SHP77 (cell line): ENCODE data around the gene MPZ.
"Not testable (repeated sequence)": the region's sequence is repeated elsewhere in the genome, so short reads cannot be mapped to it uniquely, and the experiment has no call there.

Experiments used
- DNase-seq, 2 experiments: peaks; one replicate each; lab custom pipeline; 2025; lab: John Stamatoyannopoulos, UW

Gene MPZ

GRCh38 chr1:161255302-161255701 lies 54.5 kb downstream of the MPZ start:
- not testable (repeated sequence) for DNase-seq
